ENCODE measurements around the gene MRPL20.
"Not testable (repeated sequence)": the region's sequence is repeated elsewhere in the genome, so short reads cannot be mapped to it uniquely, and the experiment has no call there.

The MRPL20 gene

GRCh38 chr1:1406821-1407635, at the start of gene MRPL20:
TSS of gene MRPL20 (minus strand) at chr1:1407293. CDS start at chr1:1407217, 76 bp downstream.
- DNase-seq (ENCODE audit: low read depth), result peak; percentile 75

GRCh38 chr1:1456683-1457255, 49.7 kb upstream of the MRPL20 start:
- DNase-seq (ENCODE audit: low read depth), result not testable (repeated sequence)

- not testable (repeated sequence) for DNase-seq (ENCODE audit: low read depth)
These were observed 48.8 kb upstream of the MRPL20 start for GRCh38 chr1:1455934-1456333.

- no peak for DNase-seq (ENCODE audit: low read depth)
These were observed 48.3 kb upstream of the MRPL20 start for GRCh38 chr1:1455366-1455884.

GRCh38 chr1:1454286-1455056, 47.4 kb upstream of the MRPL20 start:
- DNase-seq (ENCODE audit: low read depth), result not testable (repeated sequence)

GRCh38 chr1:1452882-1453281, 45.8 kb upstream of the MRPL20 start:
- DNase-seq (ENCODE audit: low read depth), result no peak

- DNase-seq (ENCODE audit: low read depth), result not testable (repeated sequence)
These were observed 45.3 kb upstream of the MRPL20 start for GRCh38 chr1:1452365-1452739.

GRCh38 chr1:1451696-1452364, 44.7 kb upstream of the MRPL20 start:
- no peak for DNase-seq (ENCODE audit: low read depth)

GRCh38 chr1:1450616-1451015, 43.5 kb upstream of the MRPL20 start:
- not testable (repeated sequence) for DNase-seq (ENCODE audit: low read depth)

- DNase-seq (ENCODE audit: low read depth), result no peak
These were observed 42.1 kb upstream of the MRPL20 start, which contains the start of gene ATAD3C for GRCh38 chr1:1449099-1449739. TSS of gene ATAD3C (plus strand) at chr1:1449689. CDS start at chr1:1450684, 995 bp downstream.

GRCh38 chr1:1446631-1447030, 39.5 kb upstream of the MRPL20 start:
- DNase-seq (ENCODE audit: low read depth), result not testable (repeated sequence)

- DNase-seq (ENCODE audit: low read depth), result no peak
These were observed 35.1 kb upstream of the MRPL20 start for GRCh38 chr1:1442069-1442770.

- no peak for DNase-seq (ENCODE audit: low read depth)
These were observed 34.2 kb upstream of the MRPL20 start for GRCh38 chr1:1441002-1441888.

- no peak for DNase-seq (ENCODE audit: low read depth)
These were observed 33.3 kb upstream of the MRPL20 start for GRCh38 chr1:1440262-1441001.

GRCh38 chr1:1439546-1440261, 32.6 kb upstream of the MRPL20 start:
- no peak for DNase-seq (ENCODE audit: low read depth)

GRCh38 chr1:1438531-1439381, 31.7 kb upstream of the MRPL20 start:
- DNase-seq (ENCODE audit: low read depth), result no peak

GRCh38 chr1:1437904-1438376, 30.8 kb upstream of the MRPL20 start:
- DNase-seq (ENCODE audit: low read depth), result no peak

Measured in fibroblast of the conjunctiva (primary cell).